ENCODE measurements around the gene SLC2A4.

SLC2A4 gene

DNA sequence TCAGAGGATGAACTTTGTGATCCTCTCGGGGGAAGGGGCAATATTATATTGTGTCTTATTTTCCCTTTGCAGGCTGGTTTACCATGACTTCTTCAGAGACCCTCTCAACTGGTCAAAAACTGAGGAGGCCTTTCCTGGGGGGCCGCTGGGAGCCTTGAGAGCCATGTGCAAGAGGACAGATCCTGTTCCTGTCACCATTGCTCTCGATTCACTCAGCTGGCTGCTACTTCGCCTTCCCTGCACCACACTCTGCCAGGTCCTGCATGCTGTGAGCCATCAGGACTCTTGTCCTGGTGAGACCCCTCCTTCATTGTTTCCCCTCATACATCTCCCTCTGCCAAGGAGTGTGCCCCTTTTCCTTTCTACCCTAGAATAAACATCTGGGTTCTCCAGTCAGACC, 27.0 kb upstream of the SLC2A4 start:
- CTCF ChIA-PET = interaction anchor here (1.4 to 2.2 kb wide), 3 partner anchors 10 to 306 kb away, joined by 3 to 9 read pairs (median 3); partner anchors contain the start of gene SLC2A4
- no peak overlapping the region for H3K4me3 ChIP-seq (ENCODE audit: low read depth, low read length)
- POLR2A ChIA-PET = no interaction called here
- no peak for DNase-seq (ENCODE audit: low read depth, low spot score)
- TF ChIP-seq, protein P1, sequence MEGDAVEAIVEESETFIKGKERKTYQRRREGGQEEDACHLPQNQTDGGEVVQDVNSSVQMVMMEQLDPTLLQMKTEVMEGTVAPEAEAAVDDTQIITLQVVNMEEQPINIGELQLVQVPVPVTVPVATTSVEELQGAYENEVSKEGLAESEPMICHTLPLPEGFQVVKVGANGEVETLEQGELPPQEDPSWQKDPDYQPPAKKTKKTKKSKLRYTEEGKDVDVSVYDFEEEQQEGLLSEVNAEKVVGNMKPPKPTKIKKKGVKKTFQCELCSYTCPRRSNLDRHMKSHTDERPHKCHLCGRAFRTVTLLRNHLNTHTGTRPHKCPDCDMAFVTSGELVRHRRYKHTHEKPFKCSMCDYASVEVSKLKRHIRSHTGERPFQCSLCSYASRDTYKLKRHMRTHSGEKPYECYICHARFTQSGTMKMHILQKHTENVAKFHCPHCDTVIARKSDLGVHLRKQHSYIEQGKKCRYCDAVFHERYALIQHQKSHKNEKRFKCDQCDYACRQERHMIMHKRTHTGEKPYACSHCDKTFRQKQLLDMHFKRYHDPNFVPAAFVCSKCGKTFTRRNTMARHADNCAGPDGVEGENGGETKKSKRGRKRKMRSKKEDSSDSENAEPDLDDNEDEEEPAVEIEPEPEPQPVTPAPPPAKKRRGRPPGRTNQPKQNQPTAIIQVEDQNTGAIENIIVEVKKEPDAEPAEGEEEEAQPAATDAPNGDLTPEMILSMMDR (IDR thresholded peaks at IDR 0.05; ENCODE audit: insufficient read depth, low read length, missing control alignments) = no peak

DNA sequence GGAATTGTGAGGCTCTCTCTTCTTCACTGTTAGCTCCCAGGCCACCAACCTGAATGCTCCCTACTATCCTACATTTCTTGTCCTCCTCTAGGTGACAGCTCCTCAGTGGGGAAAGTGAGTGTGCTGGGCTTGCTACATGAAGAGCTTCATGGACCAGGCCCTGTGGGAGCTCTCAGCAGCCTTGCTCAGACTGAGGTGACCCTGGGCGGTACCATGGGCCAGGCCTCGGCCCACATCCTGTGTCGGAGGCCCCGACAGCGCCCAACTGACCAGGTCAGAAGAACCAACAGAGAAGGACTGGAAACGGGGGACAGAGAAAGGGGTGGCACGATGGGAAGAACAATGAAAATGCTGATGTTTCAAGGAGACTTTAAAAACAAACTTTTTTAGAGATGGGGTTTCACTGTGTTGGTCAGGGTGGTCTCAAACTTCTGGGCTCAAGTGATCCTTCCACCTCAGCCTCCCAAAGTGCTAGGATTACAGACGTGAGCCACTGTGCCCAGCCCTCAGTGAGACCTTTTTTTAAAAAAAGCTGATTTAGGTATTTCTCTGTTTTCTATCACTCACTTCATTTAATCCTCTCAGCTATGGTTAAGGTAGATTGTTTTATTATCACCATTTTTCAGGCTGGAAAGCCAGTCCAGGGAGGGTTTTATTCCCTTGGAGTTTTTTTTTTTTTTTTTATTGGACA, 24.6 kb upstream of the SLC2A4 start:
- CTCF ChIA-PET = interaction anchor here (0.7 to 1.4 kb wide), 4 partner anchors 24 to 303 kb away, joined by 3 to 7 read pairs (median 4); partner anchors contain the start of gene SLC2A4
- no peak for DNase-seq (ENCODE audit: low read depth, low spot score)

DNA sequence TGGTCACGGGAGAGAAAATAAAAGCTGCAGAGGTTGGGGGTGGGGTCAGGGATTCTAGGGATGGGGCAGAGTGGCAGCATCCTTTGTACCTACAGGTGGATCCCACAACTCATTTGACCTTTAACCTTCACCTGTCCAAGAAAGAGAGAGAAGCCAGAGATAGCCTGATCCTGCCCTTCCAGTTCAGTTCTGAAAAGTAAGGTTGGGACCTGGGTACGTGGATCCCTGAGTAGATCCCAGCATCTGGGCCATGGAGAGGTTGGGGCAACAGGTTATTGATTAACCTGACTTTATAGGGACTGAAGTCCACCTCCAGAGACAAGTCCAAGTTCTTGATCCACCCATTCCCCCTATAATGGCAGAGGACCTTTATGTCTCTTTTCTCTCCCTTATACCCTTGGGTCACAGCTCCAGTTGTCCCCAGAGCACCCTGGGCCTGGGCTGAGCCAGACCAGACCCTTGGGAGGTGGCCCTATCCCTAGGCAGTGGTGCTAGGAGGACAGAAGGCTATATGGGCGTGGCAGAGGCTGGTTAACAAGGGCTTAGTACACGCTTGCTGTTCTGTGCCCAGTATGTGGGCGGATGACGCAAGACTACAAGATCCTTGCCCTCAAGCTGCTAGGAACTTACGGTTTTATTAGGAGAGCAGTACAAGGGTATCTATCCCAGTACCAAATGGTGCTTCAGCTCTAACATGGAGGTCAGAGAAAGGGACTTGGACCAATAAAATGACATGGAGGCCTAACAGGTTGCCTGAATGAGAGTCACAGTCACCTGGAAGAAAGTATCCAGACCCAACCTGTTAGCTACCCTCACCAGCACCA, 22.6 kb upstream of the SLC2A4 start:
- DNase-seq (ENCODE audit: low read depth, low spot score) = no peak
- ChIA-PET POLR2A (interaction anchor here (0.5 to 1.2 kb wide), 2 partner anchors 23 to 52 kb away, joined by 3 read pairs; partner anchors contain the start of gene SLC2A4), CTCF (interaction anchor here (1.2 to 3.3 kb wide), 4 partner anchors 21 to 302 kb away, joined by 3 to 13 read pairs (median 8); no protein-coding TSS in a partner anchor)
- H3K4me3 ChIP-seq (ENCODE audit: low read depth, low read length) = no peak overlapping the region
- TF ChIP-seq, protein P1 (IDR thresholded peaks at IDR 0.05; ENCODE audit: insufficient read depth, low read length, missing control alignments) = no peak

More for the DNA sequence above, 24.6 kb upstream of the SLC2A4 start:
- POLR2A ChIA-PET = no interaction called here
- TF ChIP-seq, protein P1 (IDR thresholded peaks at IDR 0.05; ENCODE audit: insufficient read depth, low read length, missing control alignments) = no peak
- H3K4me3 ChIP-seq (ENCODE audit: low read depth, low read length) = no peak overlapping the region

DNA sequence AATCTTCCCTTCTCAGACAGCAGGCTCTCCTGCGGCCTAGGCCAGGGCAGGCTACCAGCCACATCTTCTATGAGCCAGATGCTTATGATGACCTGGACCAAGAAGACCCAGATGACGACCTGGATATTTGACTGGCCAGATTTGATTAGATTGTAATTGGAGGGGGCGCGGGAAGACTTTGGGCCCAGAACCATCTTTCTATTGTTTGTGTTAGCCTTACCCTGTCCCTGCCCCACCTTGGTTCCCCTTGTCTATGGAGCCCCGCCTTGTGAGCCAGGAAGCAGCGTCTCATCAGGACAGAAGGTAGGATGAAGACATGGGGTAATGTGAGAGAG, 22.0 kb upstream of the SLC2A4 start:
- ChIA-PET POLR2A (interaction anchor here (0.5 to 1.2 kb wide), 3 partner anchors 22 to 70 kb away, joined by 3 to 5 read pairs (median 3); partner anchors contain the start of genes NEURL4 and SLC2A4), CTCF (interaction anchor here (1.2 to 3.3 kb wide), 4 partner anchors 21 to 301 kb away, joined by 3 to 13 read pairs (median 8); no protein-coding TSS in a partner anchor)
- no peak for DNase-seq (ENCODE audit: low read depth, low spot score)
- TF ChIP-seq, protein P1 (IDR thresholded peaks at IDR 0.05; ENCODE audit: insufficient read depth, low read length, missing control alignments) = no peak
- no peak overlapping the region for H3K4me3 ChIP-seq (ENCODE audit: low read depth, low read length)

DNA sequence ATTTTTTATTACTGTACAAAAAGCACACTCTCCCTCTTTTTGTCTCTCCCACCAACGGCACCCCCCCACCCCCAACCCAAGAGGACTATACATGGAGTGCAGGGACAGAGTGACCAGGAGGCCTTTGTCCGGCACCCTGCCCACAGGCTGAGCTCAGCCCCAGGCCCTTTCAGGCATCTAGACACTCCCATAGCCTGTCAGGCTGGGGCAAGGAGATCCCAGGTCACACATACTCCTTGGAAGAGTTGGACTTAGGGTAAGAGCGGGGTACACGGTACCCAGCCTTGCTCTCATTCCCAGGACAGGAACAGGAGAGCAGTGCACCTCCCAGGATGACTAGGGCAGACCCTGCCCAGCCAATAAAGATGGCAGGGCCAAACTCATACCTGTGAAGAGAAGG, 21.4 kb upstream of the SLC2A4 start:
- DNase-seq (ENCODE audit: low read depth, low spot score) = no peak
- TF ChIP-seq, protein P1 (IDR thresholded peaks at IDR 0.05; ENCODE audit: insufficient read depth, low read length, missing control alignments) = no peak
- POLR2A ChIA-PET = interaction anchor here (1.1 to 1.2 kb wide), 2 partner anchors 21 to 69 kb away, joined by 3 to 5 read pairs; partner anchors contain the start of genes NEURL4 and SLC2A4
- H3K4me3 ChIP-seq (ENCODE audit: low read depth, low read length) = no peak overlapping the region
- CTCF ChIA-PET = interaction anchor here (1.2 to 3.3 kb wide), 4 partner anchors 20 to 301 kb away, joined by 3 to 13 read pairs (median 8); no protein-coding TSS in a partner anchor

Data from AG04449 (cell line).